ENCODE data around the gene TRMT10A.
A peak's percentile ranks its signal among the peaks of the same experiment; 100 is the strongest.

The TRMT10A gene, protein sequence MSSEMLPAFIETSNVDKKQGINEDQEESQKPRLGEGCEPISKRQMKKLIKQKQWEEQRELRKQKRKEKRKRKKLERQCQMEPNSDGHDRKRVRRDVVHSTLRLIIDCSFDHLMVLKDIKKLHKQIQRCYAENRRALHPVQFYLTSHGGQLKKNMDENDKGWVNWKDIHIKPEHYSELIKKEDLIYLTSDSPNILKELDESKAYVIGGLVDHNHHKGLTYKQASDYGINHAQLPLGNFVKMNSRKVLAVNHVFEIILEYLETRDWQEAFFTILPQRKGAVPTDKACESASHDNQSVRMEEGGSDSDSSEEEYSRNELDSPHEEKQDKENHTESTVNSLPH

GRCh38 chr4:99563310-99564186 lies at the start of gene TRMT10A:
Gene TRMT10A, minus strand, starts transcription at chr4:99564039. Its CDS starts 4,701 bp downstream, at chr4:99559338.
- peak within 1 kb of the TSS; percentile 84 for H3K4me2 ChIP-seq
- peaks cover 14% of the 10 kb centered on the region for H3K4me1 ChIP-seq
- no peak for TF ChIP-seq Cebpa-rat (IDR thresholded peaks at IDR 0.05)
- H3K4me3 ChIP-seq, result peak within 1 kb of the TSS; percentile 71
- H3K9ac ChIP-seq, result peak within 1 kb of the TSS; percentile 88
- H3K9me3 ChIP-seq, result no peaks in the 10 kb centered on the region
- no peaks in the 10 kb centered on the region for H3K27me3 ChIP-seq
- H3K36me3 ChIP-seq, result no peaks in the 10 kb centered on the region
- no peaks in the 10 kb centered on the region for H4K20me1 ChIP-seq
- peak within 1 kb of the TSS; percentile 95 for H3K27ac ChIP-seq

DNA sequence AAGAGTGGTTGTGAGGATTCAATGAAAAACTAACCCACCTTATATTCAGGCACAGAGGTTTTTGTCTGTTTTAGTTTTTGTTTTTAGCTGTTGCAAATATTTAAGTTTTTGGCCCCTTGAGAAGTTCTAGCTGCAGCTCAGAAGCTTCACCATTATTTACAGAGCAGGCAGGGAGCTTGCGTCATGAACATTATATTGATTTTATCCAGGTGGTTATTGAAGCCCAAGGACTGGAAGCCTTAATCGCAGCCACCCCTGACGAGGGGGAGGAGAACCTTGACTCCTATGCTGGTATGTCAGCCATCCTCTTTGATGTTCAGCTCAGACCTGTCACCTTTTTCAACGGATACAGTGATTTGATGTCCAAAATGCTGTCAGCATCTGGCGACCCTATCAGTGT lies 48.9 kb upstream of the TRMT10A start:
- Histone ChIP-seq H3K9me3 (no peaks in the 10 kb centered on the region), H3K4me2 (no peak overlapping the region), H3K4me3 (no peak overlapping the region), H3K27me3 (no peaks in the 10 kb centered on the region), H3K4me1 (no peaks in the 10 kb centered on the region), H3K9ac (no peak overlapping the region), H3K27ac (no peak overlapping the region), H4K20me1 (no peaks in the 10 kb centered on the region), H3K36me3 (no peaks in the 10 kb centered on the region)
- TF ChIP-seq Cebpa-rat (IDR thresholded peaks at IDR 0.05), result no peak

DNA sequence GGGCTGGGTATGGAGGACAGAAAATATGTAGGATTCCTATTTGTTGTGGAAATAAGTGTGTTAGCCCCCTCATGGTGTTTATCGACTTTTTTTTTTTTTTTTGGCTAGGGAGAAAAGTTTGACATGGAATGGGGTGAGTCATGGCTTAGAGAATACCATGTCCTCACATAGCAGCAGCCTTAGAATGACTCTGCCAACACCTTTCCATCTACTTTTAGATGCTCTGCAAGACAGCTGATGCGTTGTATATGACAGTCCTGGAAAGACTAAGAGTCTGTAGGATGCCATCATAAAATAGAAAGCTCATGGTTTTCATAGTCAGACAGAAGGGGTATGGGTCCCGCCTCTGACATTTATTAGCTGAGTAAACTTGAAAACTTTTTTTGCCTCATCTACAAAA lies 48.4 kb upstream of the TRMT10A start:
- Histone ChIP-seq H4K20me1 (no peaks in the 10 kb centered on the region), H3K9me3 (no peaks in the 10 kb centered on the region), H3K4me1 (no peaks in the 10 kb centered on the region), H3K36me3 (no peaks in the 10 kb centered on the region), H3K9ac (no peak overlapping the region), H3K4me2 (no peak overlapping the region), H3K27me3 (no peaks in the 10 kb centered on the region), H3K27ac (no peak overlapping the region), H3K4me3 (no peak overlapping the region)
- no peak for TF ChIP-seq Cebpa-rat (IDR thresholded peaks at IDR 0.05)

DNA sequence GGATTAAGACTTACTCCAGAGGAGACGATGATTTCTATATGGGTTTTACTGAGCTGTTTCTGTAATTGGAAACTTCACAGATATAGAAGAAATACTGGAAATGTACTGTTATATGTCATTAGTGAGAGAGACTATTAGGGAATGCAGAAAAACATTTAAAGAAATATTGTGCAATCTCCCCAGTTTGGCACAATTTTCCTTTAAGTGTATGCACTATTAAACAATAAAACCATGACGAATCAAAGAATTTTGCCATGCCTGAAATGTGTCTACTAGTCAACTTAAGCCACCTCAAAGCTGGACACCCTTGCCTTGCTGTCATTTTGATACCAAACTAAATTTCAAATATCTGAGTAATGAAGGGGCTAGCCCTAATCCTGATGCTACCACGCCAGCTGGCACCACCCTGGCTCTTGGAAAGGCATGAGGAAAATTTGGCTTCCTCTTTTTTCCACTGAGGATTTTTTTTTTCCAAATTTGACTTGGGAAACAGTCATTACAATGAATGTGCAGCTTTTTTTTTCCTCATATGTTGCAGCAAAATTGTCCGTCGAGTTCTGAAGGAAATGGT lies 46.9 kb upstream of the TRMT10A start:
- no peak for TF ChIP-seq Cebpa-rat (IDR thresholded peaks at IDR 0.05)
- Histone ChIP-seq H3K27me3 (no peaks in the 10 kb centered on the region), H3K27ac (no peak overlapping the region), H4K20me1 (no peaks in the 10 kb centered on the region), H3K9me3 (no peaks in the 10 kb centered on the region), H3K4me3 (no peak overlapping the region), H3K4me1 (no peaks in the 10 kb centered on the region), H3K9ac (no peak overlapping the region), H3K4me2 (no peak overlapping the region), H3K36me3 (no peaks in the 10 kb centered on the region)

- Histone ChIP-seq H3K4me1 (no peaks in the 10 kb centered on the region), H3K9me3 (no peaks in the 10 kb centered on the region), H3K9ac (no peak overlapping the region), H3K4me3 (no peak overlapping the region), H3K27ac (no peak overlapping the region), H3K4me2 (no peak overlapping the region), H3K36me3 (no peaks in the 10 kb centered on the region), H3K27me3 (no peaks in the 10 kb centered on the region), H4K20me1 (no peaks in the 10 kb centered on the region)
- TF ChIP-seq Cebpa-rat (IDR thresholded peaks at IDR 0.05), result no peak
Measured at GRCh38 chr4:99608417-99608816, 44.6 kb upstream of the TRMT10A start.

GRCh38 chr4:99606716-99607115 lies 42.9 kb upstream of the TRMT10A start:
- Histone ChIP-seq H3K4me3 (no peak overlapping the region), H3K9ac (no peak overlapping the region), H3K27me3 (no peaks in the 10 kb centered on the region), H3K4me1 (no peaks in the 10 kb centered on the region), H3K36me3 (no peaks in the 10 kb centered on the region), H4K20me1 (no peaks in the 10 kb centered on the region), H3K9me3 (no peaks in the 10 kb centered on the region), H3K27ac (no peak overlapping the region), H3K4me2 (no peak overlapping the region)
- TF ChIP-seq Cebpa-rat (IDR thresholded peaks at IDR 0.05), result no peak

GRCh38 chr4:99594818-99595217 lies 31.0 kb upstream of the TRMT10A start:
- no peak overlapping the region for H3K27ac ChIP-seq
- H4K20me1 ChIP-seq, result no peaks in the 10 kb centered on the region
- H3K36me3 ChIP-seq, result no peaks in the 10 kb centered on the region
- H3K27me3 ChIP-seq, result no peaks in the 10 kb centered on the region
- H3K9me3 ChIP-seq, result no peaks in the 10 kb centered on the region
- H3K4me1 ChIP-seq, result no peaks in the 10 kb centered on the region
- H3K9ac ChIP-seq, result no peak overlapping the region
- no peak overlapping the region for H3K4me2 ChIP-seq
- TF ChIP-seq Cebpa-rat (IDR thresholded peaks at IDR 0.05), result no peak
- no peak overlapping the region for H3K4me3 ChIP-seq

DNA sequence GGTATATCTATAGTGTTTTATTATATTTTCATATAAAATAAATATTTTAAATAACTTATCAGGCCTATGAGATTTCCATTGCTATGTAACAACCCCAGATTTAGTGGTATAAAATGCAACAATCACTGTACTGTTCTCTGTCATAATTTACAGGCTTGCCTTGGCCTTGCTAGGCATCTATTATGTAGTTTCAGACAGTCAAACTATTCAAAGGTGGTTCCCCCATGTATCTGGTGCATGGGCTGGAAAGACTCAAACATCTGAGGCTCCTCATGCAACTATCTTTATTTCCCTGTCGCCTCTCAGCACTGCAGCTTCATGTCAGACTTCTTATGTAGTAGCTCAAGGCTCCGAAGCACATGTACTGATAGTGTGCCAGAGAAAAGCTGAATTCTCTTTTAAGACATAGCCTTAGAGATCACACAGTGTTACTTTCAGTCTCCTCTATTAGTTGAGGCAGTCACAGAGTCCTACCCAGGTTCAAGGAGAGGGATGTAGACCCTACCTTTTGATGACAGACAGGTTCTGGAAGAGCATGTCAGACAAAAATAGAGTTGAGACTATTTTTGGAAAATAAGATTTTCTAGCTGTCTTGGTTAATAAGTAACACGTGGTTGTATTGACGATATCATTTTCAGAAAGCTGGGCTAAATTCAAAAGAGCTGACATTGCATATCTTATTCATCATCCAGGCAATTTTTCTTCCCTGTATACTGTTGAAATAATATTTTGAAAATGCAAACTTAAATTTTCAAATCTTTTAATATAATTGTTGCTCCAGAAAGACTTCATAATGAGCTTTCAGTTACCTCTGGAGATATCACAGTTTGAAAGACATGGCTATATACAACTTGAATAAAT lies 30.2 kb upstream of the TRMT10A start:
- Histone ChIP-seq H3K4me2 (no peak overlapping the region), H3K27ac (no peak overlapping the region), H3K4me1 (no peaks in the 10 kb centered on the region), H3K4me3 (no peak overlapping the region), H4K20me1 (no peaks in the 10 kb centered on the region), H3K9me3 (no peaks in the 10 kb centered on the region), H3K9ac (no peak overlapping the region), H3K27me3 (no peaks in the 10 kb centered on the region), H3K36me3 (no peaks in the 10 kb centered on the region)
- TF ChIP-seq Cebpa-rat (IDR thresholded peaks at IDR 0.05), result no peak

DNA sequence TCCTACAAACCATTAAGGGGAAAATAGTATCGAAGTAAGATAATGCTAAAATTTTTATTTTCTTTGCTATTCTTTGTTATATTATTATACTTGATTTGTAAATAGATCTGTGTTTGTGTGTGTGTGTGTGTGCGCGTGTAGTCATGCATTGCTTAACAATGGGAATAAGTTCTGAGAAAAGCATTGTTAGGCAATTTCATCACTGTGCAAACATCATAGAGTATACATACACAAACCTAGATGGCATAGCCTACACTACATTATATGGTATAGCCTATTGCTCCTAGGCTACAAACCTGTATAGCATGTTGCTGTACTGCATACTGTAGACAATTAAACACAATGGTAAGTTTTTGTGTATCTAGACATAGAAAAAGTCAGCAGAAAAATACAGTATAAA lies 27.9 kb upstream of the TRMT10A start:
- TF ChIP-seq Cebpa-rat (IDR thresholded peaks at IDR 0.05), result no peak
- Histone ChIP-seq H4K20me1 (no peaks in the 10 kb centered on the region), H3K4me3 (no peak overlapping the region), H3K27me3 (no peaks in the 10 kb centered on the region), H3K9ac (no peak overlapping the region), H3K4me1 (no peaks in the 10 kb centered on the region), H3K36me3 (no peaks in the 10 kb centered on the region), H3K4me2 (no peak overlapping the region), H3K27ac (no peak overlapping the region), H3K9me3 (no peaks in the 10 kb centered on the region)

All from BLaER1 (cell line).